ENCODE data around the gene PRELID3B. TPM values are rescaled to one million over a fixed set of nuclear protein-coding genes. Genes with fewer than 3 reads are reported as not detected.

The PRELID3B gene
- total RNA-seq, 1 experiment from 2014 or later: 129 TPM

DNA sequence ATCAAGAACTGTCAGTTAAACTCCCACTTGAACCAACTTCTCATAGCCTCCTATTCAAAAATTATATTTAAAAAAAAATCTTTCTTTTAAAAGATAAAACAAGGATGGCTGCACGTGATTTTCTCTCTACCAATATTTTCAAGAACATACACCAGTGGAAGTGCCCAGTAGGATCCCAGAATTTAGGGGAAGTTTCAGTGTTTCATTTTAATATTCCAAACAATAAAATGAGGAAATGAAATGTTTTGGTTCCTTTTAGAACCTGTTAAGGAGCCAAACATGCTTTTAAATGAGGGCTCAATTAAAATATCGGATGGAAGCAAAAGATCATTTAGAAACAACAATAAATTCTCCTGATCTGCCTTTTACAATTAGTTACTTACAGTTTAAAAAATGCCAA is 26.4 kb upstream of the PRELID3B start:
- ATAC-seq: no peak
- TF ChIP-seq SP1 (IDR thresholded peaks at IDR 0.05; ENCODE audit: low read depth) (no peak), ZNF274 (IDR thresholded peaks at IDR 0.05; ENCODE audit: low read depth, low read length) (no peak), EZH2 (IDR thresholded peaks at IDR 0.05) (no peak), RAD21 (IDR thresholded peaks at IDR 0.05; ENCODE audit: low read depth) (no peak), CBX3 (IDR thresholded peaks at IDR 0.05; ENCODE audit: low read depth) (no peak), JUND (IDR thresholded peaks at IDR 0.05) (no peak), REST (IDR thresholded peaks at IDR 0.05; ENCODE audit: low read depth) (no peak), FOSL1 (IDR thresholded peaks at IDR 0.05; ENCODE audit: low read depth) (no peak), YY1 (IDR thresholded peaks at IDR 0.05; ENCODE audit: extremely low read depth, insufficient replicate concordance, low read depth, low read length) (no peak), SRF (IDR thresholded peaks at IDR 0.05; ENCODE audit: low read depth) (no peak), POLR2AphosphoS5 (IDR thresholded peaks at IDR 0.05; ENCODE audit: low read depth, low read length) (no peak), EZH2phosphoT487 (IDR thresholded peaks at IDR 0.05; ENCODE audit: borderline replicate concordance) (no peak), EGR1 (IDR thresholded peaks at IDR 0.05; ENCODE audit: low read depth) (no peak), ELF1 (IDR thresholded peaks at IDR 0.05; ENCODE audit: borderline replicate concordance, low read depth) (no peak), SIN3A (IDR thresholded peaks at IDR 0.05; ENCODE audit: low read depth) (no peak), MAX (IDR thresholded peaks at IDR 0.05) (no peak), CEBPB (IDR thresholded peaks at IDR 0.05; ENCODE audit: low read depth) (no peak)
- TF ChIP-seq, protein P1, sequence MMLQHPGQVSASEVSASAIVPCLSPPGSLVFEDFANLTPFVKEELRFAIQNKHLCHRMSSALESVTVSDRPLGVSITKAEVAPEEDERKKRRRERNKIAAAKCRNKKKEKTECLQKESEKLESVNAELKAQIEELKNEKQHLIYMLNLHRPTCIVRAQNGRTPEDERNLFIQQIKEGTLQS (IDR thresholded peaks at IDR 0.05): no peak
- TF ChIP-seq, protein P2, sequence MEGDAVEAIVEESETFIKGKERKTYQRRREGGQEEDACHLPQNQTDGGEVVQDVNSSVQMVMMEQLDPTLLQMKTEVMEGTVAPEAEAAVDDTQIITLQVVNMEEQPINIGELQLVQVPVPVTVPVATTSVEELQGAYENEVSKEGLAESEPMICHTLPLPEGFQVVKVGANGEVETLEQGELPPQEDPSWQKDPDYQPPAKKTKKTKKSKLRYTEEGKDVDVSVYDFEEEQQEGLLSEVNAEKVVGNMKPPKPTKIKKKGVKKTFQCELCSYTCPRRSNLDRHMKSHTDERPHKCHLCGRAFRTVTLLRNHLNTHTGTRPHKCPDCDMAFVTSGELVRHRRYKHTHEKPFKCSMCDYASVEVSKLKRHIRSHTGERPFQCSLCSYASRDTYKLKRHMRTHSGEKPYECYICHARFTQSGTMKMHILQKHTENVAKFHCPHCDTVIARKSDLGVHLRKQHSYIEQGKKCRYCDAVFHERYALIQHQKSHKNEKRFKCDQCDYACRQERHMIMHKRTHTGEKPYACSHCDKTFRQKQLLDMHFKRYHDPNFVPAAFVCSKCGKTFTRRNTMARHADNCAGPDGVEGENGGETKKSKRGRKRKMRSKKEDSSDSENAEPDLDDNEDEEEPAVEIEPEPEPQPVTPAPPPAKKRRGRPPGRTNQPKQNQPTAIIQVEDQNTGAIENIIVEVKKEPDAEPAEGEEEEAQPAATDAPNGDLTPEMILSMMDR (IDR thresholded peaks at IDR 0.05 in 2 of 3, conservative IDR thresholded peaks at IDR 0.05 in 1 of 3; ENCODE audit: borderline replicate concordance in 1 of 3, insufficient read depth in 1 of 3, low read depth in 2 of 3, low read length in 2 of 3): no peak
- TF ChIP-seq, protein P3, sequence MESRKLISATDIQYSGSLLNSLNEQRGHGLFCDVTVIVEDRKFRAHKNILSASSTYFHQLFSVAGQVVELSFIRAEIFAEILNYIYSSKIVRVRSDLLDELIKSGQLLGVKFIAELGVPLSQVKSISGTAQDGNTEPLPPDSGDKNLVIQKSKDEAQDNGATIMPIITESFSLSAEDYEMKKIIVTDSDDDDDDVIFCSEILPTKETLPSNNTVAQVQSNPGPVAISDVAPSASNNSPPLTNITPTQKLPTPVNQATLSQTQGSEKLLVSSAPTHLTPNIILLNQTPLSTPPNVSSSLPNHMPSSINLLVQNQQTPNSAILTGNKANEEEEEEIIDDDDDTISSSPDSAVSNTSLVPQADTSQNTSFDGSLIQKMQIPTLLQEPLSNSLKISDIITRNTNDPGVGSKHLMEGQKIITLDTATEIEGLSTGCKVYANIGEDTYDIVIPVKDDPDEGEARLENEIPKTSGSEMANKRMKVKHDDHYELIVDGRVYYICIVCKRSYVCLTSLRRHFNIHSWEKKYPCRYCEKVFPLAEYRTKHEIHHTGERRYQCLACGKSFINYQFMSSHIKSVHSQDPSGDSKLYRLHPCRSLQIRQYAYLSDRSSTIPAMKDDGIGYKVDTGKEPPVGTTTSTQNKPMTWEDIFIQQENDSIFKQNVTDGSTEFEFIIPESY (IDR thresholded peaks at IDR 0.05; ENCODE audit: extremely low read depth, insufficient replicate concordance, low read length): no peak
- no peaks in the 10 kb centered on the region for H3K79me2 ChIP-seq (ENCODE audit: insufficient read depth, low read length)
- no peaks in the 10 kb centered on the region for H4K20me1 ChIP-seq (ENCODE audit: insufficient read depth)
- H3K27me3 ChIP-seq (ENCODE audit: insufficient read depth, low read length): peaks cover 20% of the 10 kb centered on the region
- no TSS peak for BruUV-seq (replicated peaks)
- RAD21 ChIA-PET (ENCODE audit: low non-redundant PET in 1 of 2, low total read pairs in 2 of 2, uncharacterized antibody in 2 of 2, unreplicated experiment in 2 of 2): no interaction called here
- POLR2A ChIA-PET: no interaction called here
- intact Hi-C loops (cut with micrococcal nuclease): no loop called here
- DNase-seq (ENCODE audit: low read depth, low spot score): no peak
- H3K9ac ChIP-seq (ENCODE audit: low read length): no peak overlapping the region
- no peak overlapping the region for H3K27ac ChIP-seq (ENCODE audit: low read depth, low read length)
- CTCF ChIA-PET: no interaction called here
- H2AFZ ChIP-seq (ENCODE audit: low read depth, low read length, poor library complexity, severe bottlenecking): no peak overlapping the region
- H3K4me2 ChIP-seq (ENCODE audit: low read length): no peak overlapping the region
- H3K36me3 ChIP-seq (ENCODE audit: control insufficient read depth in 1 of 2, insufficient read depth in 2 of 2, low read length in 2 of 2): no peaks in the 10 kb centered on the region
- no peaks in the 10 kb centered on the region for H3K9me3 ChIP-seq (ENCODE audit: control insufficient read depth in 1 of 2, insufficient read depth in 1 of 2, low read depth in 1 of 2, low read length in 2 of 2)
- H3K9me2 ChIP-seq (ENCODE audit: insufficient read depth): no peaks in the 10 kb centered on the region
- H3K4me3 ChIP-seq (replicated peaks in 1 of 2; ENCODE audit: low read depth in 1 of 2, low read length in 2 of 2): no peak overlapping the region
- H3K4me1 ChIP-seq (ENCODE audit: control insufficient read depth in 1 of 2, insufficient read depth in 2 of 2, low read length in 2 of 2): peaks cover 5 to 7% of the 10 kb centered on the region in 2 experiments
